HPDE6-E6E7 (cell line): ENCODE data around the gene NTRK2.

ENCODE experiments used
- DNase-seq: peaks from one replicate; pipeline ENCODE4 v3.0.0; 2011; ENCODE audit warnings: missing footprints; ENCODE audit errors: extremely low spot score

NTRK2 gene

DNA sequence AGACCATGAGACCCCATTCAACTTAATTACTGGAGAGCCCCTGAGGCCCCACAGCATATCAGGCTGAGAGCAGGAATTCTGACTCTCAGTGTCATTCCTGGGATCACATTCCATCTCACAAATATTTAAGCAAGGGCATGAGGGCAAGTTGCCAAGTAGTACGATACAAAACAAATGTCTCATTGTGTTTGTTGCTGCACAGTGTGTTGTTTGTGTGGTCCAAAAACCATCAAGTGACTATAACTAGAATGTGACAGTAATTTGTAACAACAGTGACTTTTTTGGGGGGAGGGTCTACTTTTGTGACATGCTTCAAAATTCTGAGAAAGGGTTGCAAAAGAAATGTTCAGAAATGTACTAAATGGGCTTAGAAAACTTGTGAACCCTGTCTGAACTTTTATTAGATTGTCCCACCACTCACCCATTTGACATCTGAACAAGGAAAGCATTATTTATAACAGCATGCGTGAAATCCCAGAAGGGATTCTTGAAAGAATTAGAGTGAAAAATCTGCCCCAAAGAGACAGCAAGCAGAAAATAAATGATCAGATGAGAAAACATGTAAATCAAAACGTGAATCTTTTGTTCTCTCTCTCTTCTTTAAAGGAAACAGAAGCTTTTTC is 347.0 kb downstream of the NTRK2 start:
- DNase-seq: no peak

DNA sequence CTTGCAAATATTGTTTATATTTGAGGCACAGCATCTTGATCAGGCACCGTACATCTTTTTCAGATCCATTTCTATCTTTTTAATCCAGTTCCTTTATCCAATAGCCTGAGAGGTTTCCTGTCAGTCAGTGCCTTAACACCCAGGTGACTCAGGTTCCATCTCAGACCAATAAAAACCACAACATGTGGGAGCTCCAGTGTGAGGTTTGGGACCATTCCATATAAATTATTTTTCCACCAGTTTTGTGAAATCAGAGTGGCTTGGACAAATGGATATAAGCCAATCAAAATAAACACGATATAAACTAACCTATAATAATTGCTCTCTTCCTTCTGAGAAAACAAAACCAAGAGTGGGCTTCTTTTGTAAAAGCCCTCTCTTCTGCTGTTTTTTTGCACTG is 351.3 kb downstream of the NTRK2 start:
- DNase-seq: no peak

DNA sequence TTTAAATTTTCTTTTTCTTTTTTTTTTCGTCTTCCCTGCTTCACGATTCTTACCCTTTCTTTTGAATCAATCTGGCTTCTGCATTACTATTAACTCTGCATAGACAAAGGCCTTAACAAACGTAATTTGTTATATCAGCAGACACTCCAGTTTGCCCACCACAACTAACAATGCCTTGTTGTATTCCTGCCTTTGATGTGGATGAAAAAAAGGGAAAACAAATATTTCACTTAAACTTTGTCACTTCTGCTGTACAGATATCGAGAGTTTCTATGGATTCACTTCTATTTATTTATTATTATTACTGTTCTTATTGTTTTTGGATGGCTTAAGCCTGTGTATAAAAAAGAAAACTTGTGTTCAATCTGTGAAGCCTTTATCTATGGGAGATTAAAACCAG is 352.2 kb downstream of the NTRK2 start:
- DNase-seq: no peak

DNA sequence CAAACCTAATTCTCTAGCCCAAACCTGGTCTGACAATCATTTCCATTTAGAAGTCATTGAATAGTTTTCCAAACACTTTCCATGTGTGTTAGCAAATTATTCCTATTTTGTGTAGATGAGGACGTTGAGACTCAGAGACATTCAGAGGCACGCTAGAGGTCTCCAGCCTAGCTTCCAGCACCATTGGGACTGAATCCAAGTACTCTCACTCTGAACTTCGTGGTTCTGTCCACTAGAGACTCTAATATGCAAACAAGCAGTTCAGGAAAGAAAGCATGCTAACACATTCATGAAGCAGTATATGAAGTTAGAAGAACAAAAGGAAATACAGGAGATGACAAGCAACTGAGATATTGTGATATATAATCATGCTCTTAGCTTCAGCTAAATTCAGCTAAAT is 354.8 kb downstream of the NTRK2 start:
- DNase-seq: no peak

DNA sequence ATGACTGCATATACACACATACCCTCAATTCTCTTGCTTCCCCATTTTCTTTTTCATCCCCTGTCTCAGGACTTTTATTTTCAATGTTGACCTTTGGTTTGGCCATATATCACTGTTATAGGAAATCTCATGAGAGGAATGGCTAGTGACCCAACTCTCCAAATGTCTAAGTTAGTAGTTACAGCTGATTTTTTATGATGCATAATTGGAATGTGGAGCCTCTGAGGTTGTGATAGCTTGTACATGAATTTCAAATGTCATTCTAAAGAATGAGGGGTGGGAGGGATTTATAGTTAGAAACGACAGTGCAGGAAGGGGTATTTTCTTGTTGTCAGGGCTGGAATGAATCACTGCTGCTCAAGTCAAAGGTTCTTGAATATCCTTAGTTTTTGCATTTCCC is 356.1 kb downstream of the NTRK2 start:
- DNase-seq: no peak

DNA sequence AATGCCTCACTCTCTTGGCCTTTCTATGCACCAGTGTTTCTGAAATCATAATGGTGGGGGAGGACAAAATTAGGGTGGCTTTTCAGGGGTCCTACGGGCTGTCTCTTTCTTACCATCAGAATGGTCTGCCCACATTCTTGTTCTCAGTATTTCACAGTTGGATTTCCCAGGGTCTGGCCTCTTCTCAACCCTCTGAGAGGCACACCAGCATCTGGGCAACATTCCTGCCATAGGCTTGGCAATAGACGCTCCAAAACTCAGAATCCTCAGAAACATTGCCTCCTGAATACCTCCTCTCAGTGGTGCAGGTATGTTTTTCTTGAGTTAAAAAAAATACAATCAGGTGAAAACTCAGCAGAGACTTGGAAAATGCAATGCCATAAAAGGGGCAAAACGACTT is 358.3 kb downstream of the NTRK2 start:
- DNase-seq: no peak

DNA sequence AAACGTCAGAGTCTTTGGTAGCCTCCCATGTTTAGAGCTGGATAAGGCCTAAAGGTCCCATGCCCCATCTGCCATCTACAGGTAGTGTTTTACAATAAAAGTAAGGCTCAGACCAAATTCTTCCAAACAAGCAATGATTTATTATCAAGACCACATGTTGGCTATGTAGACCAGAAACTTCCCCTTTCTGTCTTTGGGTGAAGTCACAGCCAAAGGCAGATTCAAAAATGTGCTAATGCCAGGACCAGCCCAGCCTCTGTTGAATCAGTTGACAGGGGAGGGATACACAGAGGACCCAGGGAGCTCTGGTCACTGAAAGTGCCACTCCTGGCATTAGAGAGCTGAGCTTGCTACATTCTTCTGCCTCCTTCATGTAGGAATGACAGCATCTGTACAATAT is 360.8 kb downstream of the NTRK2 start:
- DNase-seq: no peak

DNA sequence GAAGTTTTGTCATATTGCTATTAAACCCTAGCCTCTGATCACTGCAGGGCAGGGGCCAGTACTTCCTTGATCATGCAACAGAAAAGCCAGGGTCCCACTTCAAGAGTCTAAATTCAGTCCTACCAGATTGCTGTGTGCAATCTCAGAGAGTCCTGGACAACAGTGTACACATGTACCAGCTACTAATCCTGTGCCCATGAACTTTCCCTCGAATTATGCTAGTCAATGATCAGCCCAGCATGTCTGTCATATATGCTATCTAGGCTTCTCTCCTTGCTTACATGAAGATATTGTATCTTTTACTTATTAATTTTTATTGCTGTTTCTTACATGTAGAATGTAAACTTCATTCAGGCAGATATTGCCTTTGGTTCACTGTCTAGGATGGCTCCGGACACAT is 367.0 kb downstream of the NTRK2 start:
- no peak for DNase-seq

DNA sequence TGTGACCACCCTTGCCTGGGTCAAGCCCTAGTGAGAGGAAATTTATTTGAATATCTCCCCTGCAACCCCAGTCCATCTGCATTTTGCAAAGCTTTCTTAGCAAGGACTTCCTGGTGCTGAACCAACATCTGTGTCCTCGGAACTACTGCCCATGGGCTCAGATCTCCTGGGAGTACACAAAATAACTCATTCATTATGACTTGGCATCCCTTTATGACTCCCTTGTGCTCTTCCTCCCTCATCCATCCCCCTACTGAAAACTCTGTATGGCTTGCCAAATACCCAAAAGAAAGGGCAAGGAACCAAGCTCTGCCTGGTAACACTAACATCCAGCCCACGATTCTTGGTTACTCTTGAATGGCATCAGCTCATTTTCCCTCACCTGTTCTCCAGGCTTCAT is 368.5 kb downstream of the NTRK2 start:
- DNase-seq: no peak

DNA sequence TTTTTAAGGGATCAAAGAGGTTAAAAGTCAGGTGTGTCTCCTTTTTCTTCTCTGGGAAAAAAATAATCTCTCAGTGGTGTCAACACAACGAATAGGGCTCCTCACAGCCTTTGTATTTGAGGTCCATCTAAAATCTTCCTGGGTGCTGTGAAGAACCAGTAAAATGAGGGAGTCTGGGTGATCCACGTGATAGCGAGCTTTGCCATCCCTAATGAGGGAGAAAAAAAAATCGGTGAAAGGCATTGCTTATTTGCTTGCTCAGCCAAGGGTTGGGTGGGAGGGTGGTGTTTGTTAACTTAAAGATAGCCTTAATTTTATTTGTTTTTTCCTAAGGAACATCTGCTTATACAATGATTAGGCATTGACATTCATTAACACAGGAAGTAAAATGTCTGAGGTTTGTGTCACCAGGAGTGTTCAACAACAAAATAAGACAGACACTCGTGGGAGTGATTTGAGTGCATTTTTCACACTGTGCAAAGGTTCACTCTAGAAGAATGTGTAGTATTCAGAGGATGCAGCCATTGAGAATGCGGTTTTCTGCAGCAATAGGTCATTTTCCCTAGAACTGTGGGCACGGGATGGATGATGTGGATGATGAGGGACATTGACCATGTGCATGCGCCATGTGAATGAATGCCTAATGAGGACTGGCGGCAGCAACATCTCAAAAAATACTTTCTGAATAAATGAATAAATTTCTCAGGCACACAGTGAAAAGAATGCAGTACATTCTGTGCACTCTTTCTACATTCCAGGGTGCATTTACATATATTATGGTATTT is 369.5 kb downstream of the NTRK2 start:
- no peak for DNase-seq

DNA sequence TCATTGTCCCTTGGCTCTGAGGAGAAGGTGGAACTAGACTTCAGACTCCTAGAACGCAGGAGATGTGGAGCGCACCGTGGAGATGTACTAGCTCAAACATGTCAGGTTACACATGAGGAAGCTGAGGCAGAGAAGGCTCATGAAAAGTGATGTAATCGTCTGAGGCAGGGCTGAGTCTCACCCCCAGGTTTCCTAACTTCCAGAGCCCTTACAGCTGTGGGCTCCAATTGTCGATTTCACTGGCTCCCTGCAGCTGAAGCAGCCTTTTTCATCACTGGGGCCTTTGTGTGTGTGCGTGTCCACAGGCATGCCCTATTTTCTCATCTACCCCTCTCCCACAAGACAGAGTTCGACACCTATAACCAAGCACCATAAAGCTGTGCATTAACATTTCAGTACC is 370.6 kb downstream of the NTRK2 start:
- DNase-seq: no peak

DNA sequence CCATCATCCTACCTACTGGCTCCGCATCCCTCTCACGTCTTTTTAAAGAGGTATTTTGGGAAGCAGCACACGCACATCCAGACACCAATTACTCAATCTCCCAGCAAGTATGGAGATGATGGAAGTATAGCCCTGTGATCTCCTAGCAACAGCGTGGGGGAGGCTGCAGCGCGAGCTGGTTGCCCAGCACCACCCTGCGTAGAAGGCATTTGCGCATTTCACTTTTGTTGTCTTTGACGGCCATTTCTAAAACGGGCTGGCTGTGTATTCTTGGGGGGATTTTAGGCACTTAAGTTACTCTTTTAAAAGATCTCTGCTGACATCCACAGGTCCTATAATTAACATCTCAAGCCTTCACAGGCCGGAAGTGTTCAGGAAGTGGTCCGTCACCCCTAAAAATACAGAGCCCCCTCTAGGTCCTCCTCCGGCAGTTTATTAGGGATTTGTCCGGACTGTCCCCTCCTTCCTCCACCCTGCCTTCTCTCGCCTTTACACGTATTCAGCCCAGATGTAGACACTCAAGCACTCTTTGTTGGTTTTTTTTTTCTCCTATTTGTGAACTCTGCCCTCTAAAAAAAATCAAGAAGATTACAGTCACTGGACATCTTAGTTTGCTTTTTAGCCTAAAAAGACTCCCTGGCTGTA is 371.4 kb downstream of the NTRK2 start:
- no peak for DNase-seq

DNA sequence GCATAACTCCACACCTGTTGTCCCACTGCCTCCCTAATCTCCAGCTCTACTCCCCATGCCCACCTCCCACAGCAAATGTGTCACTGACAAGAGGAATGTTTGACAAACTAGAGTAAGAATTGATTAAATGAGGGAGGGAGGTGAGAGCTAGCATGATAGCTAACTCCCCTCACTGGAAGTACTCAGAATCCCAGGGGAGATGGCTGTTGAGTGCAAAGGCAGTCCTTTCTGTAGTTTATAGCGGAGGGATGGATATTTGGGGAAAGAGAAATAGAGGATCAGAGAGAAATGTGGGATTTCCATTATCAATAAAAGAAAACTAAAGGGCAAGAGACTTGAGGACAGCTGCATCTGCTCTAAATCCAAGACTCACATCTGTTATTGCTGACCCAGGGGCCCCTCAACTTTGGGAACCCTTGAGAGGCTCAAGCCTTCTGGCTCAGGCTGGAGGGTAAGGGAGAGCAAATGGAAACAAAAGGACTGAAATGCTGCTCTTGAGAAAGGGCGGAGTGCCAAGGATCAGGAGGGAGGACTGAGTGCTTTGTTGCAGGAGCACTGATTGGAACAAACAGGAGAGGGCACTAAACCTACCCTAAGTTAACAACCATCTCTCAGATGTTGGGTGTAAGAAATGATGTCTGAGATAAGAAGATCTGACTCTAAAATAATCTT is 372.1 kb downstream of the NTRK2 start:
- no peak for DNase-seq

DNA sequence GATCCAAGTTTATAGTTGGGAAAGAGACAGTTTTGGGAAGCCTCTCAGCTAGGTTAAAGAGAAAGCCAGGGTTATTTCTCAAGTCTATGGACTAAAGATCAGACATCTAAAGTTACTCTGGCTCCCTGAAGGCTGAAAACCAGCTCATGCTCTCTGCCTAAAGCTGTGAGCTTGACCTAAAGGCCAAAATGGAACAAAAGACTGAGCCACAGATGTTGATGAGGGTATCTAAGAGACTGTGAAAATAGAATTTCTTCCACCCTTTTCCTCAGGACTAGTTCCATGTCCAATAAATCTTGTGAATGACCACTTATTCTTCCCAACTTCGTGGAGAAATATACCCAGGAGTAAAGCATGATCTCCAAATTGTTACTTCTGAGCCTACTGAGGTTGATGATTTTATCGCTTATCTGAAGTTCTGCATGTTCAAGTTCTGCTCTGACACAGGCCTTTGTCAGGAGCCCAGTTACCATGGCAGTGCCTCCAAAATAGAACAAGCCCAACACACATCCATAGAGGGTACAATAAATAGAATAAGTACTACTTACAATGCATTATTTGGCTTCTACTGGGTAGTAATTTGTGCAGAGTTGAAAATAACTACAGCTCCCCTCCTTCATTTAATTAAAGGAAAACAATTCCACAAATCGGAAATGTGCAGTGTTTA is 373.6 kb downstream of the NTRK2 start:
- DNase-seq: no peak

DNA sequence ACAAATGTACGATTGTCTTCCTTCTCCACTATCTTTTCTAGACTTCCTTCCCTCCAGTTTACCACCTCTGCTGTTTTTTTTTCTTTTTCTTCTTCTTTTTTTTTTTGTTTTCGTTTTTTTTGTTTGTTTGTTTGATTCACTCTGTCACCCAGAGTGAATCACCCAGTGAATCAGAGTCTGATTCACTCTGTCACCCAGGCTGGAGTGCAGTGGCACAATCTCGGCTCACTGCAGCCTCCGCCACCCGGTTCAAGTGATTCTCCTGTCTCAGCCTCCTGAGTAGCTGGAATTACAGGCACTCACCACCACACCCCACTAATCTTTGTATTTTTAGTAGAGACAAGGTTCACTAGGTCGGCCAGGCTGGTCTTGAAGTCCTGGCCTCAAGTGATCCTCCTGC is 375.7 kb downstream of the NTRK2 start:
- DNase-seq: no peak

DNA sequence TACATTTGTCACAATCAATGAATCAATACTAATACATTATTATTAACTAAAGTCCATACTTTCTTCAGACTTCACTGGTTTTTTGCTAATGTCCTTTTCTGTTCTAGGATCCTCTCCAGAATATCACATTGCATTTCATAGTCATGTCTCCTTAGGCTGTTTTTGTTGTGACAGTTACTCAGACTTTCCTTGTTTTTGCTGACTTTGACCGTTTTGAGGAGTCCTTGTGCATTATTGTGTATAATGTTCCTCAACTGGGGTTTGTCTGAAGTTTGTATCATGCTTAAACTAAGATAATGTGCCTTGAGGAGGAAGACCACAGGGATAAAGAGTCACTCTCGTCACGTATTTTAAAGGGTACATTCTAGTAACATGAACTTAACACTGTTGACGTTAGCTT is 376.9 kb downstream of the NTRK2 start:
- DNase-seq: no peak

DNA sequence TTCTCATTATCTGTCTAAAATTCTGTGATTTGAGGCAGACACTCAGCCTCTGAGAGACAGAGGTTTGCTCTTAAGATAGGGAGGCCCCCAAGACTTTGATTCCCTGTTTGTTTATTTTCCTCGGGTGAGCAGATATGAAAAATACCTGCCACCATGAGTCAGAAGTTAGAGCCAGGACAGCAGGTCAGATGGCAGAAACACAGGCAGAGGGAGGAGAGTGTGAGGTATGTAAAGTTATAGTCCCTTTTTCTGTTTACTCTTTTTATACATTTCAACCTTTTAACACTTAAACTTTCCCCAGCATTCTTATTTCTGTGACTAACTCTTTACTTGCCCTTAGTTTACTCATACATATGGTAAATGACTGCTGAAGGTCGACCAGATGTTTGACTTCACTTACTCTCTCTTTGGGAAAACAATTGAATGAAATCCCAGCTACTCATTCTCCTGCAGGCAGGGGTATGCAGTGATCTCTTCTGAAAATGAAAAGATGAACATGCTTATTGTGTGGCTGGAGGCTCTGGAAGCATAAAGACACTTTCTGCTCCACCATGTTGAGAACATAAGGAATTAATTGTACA is 383.8 kb downstream of the NTRK2 start:
- no peak for DNase-seq

DNA sequence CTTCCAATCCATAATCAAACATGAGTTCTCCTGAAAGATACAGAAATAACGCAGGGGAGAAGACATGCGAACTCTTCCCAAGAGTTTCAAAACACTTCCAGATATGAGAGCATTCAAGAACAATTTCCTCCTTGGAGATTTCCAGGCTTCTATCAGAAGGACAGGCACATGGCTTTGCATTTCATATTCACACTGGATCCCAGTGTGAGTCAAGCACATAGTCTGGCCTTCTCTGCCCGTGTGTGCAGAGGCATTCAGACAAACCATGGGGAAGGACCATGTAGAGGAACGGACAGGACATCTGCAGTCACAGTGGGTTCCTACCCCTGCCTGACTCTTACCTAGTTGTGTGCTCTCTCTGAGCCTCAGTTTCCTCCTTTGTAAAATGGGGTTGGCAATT is 384.5 kb downstream of the NTRK2 start:
- no peak for DNase-seq

DNA sequence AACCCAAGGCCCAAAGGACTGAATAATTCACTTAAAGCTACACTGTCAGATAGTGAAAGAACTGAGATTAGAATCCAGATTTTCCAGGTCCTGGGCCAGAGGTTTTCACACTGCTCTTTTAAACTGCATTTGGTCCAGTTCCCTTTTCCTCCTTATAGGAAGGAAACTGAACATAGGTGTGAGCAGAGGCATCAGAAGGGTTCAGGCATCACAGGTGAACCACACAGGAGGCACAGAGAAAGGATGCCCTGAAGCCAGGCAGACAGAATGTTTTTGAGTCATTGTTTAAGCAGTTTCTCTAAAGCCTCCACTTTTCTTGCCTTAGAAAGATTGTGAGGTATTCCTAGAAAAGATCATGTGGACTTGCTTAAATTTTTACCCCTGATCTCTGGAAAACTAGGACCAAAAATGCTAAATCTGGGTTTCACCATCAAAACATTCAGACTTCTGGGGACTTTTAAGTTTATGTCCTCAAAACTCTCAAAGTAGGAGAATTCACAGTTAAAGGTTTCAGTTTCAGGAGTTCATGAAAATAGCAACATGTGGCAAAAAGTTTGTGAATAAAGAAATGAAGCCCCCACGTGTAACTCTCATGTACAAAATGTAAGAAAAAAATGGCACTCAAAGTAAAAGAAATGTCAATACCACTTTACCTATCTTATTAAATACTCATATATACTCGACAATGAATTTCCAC is 386.1 kb downstream of the NTRK2 start:
- no peak for DNase-seq

DNA sequence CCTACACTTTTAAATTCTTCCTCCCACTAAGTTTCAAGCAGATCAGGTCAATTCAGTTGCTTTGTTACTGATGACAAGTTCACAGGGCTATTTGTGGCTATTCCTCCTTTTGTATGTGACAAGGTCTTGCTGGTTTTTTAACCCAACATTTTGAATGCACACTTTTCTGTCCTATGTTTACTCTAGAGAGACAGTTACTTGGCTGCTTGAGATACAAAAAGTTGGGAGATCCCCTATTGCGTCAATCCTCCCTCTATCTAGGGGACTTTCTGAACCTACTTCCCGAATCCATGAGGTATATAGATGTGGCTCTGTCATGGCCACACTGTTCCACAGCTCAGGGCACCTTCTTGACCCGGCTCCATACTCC is 386.7 kb downstream of the NTRK2 start:
- no peak for DNase-seq

DNA sequence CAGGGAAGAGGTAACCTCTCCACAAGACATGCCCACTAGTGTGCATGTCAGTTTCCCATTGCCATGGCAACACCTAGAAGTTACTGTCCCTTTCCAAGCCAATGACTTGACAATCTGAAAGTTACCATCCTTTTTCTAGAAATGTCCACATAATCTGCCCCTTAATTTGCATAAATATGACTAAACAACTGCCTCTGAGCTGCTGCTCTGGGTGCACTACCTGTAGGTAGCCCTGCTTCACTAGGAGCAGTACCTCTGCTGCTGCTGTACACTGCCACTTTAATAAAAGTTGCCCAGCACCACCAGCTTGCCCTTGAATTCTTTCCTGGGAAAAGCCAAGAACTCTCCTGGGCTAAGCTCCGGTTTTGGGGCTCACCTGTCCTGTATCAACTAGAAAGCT is 392.4 kb downstream of the NTRK2 start:
- DNase-seq: no peak
